ENCODE measurements around the gene UNC13D.

Gene UNC13D

DNA sequence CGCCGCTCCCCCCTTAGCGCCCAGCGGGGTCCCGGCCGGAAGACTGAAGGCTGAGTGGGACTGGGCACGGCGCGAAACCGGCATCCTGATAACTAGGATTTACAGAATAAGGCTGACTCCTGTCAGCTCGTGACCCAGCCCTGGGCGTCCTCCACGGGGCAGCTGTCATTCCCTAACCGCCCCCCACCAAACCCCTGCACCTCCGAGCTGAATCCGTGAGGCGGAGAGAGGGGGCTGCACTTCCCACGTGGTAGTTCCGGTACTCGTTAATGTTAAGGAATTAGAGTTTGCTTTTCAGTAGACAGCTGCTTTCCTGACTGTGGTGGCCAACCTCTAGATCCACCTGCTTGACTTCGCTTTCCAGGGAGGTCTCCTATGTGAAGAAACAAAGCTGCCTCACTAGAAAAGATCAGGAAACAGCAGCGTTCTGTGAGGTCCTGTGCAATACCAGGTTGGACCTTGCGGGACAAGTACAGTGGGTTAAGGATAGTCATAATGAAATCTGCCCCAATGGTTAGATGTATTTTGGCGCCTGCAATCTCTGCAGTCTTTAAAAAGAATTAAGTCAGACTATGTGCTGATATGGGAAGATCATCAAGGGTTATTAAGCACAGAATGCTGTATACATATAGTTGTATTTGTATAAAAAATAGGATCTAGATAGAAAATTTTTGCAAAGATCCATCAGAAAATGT, 12.0 kb upstream of the UNC13D start (continued):
- 0 out of 2 replicates have a peak, but pooled peaks have one; percentile 3 for TF ChIP-seq MZF1 (tag by site-specific recombination; IDR thresholded peaks at IDR 0.05; ENCODE audit: borderline replicate concordance)
- TF ChIP-seq, protein P1, sequence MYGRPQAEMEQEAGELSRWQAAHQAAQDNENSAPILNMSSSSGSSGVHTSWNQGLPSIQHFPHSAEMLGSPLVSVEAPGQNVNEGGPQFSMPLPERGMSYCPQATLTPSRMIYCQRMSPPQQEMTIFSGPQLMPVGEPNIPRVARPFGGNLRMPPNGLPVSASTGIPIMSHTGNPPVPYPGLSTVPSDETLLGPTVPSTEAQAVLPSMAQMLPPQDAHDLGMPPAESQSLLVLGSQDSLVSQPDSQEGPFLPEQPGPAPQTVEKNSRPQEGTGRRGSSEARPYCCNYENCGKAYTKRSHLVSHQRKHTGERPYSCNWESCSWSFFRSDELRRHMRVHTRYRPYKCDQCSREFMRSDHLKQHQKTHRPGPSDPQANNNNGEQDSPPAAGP (tag by site-specific recombination; IDR thresholded peaks at IDR 0.05) = peak; percentile 48; the same call in 1 of the 2 replicates
- TF ChIP-seq, protein P2, sequence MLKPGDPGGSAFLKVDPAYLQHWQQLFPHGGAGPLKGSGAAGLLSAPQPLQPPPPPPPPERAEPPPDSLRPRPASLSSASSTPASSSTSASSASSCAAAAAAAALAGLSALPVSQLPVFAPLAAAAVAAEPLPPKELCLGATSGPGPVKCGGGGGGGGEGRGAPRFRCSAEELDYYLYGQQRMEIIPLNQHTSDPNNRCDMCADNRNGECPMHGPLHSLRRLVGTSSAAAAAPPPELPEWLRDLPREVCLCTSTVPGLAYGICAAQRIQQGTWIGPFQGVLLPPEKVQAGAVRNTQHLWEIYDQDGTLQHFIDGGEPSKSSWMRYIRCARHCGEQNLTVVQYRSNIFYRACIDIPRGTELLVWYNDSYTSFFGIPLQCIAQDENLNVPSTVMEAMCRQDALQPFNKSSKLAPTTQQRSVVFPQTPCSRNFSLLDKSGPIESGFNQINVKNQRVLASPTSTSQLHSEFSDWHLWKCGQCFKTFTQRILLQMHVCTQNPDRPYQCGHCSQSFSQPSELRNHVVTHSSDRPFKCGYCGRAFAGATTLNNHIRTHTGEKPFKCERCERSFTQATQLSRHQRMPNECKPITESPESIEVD (tag by site-specific recombination; IDR thresholded peaks at IDR 0.05) = no peak
- 0 out of 2 replicates have a peak, but pooled peaks have one; percentile 52 for TF ChIP-seq ZFHX2 (tag by site-specific recombination; conservative IDR thresholded peaks at IDR 0.05)
- TF ChIP-seq GLIS2 (tag by site-specific recombination; IDR thresholded peaks at IDR 0.05) = peak; percentile 91; the same call in 1 of the 2 replicates
- TF ChIP-seq ZNF26 (tag by site-specific recombination; IDR thresholded peaks at IDR 0.05) = no peak
- TF ChIP-seq ZNF18 (tag by site-specific recombination; IDR thresholded peaks at IDR 0.05) = no peak
- TF ChIP-seq ZNF501 (tag by site-specific recombination; IDR thresholded peaks at IDR 0.05) = 0 out of 2 replicates have a peak, but pooled peaks have one; percentile 3
- TF ChIP-seq ZNF600 (tag by site-specific recombination; IDR thresholded peaks at IDR 0.05) = peak; percentile 84
- TF ChIP-seq, protein P3, sequence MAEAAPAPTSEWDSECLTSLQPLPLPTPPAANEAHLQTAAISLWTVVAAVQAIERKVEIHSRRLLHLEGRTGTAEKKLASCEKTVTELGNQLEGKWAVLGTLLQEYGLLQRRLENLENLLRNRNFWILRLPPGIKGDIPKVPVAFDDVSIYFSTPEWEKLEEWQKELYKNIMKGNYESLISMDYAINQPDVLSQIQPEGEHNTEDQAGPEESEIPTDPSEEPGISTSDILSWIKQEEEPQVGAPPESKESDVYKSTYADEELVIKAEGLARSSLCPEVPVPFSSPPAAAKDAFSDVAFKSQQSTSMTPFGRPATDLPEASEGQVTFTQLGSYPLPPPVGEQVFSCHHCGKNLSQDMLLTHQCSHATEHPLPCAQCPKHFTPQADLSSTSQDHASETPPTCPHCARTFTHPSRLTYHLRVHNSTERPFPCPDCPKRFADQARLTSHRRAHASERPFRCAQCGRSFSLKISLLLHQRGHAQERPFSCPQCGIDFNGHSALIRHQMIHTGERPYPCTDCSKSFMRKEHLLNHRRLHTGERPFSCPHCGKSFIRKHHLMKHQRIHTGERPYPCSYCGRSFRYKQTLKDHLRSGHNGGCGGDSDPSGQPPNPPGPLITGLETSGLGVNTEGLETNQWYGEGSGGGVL (tag by site-specific recombination; IDR thresholded peaks at IDR 0.05) = peak; percentile 91; the same call in 1 of the 2 replicates
- no peak for TF ChIP-seq ZNF2 (tag by site-specific recombination; IDR thresholded peaks at IDR 0.05)

DNA sequence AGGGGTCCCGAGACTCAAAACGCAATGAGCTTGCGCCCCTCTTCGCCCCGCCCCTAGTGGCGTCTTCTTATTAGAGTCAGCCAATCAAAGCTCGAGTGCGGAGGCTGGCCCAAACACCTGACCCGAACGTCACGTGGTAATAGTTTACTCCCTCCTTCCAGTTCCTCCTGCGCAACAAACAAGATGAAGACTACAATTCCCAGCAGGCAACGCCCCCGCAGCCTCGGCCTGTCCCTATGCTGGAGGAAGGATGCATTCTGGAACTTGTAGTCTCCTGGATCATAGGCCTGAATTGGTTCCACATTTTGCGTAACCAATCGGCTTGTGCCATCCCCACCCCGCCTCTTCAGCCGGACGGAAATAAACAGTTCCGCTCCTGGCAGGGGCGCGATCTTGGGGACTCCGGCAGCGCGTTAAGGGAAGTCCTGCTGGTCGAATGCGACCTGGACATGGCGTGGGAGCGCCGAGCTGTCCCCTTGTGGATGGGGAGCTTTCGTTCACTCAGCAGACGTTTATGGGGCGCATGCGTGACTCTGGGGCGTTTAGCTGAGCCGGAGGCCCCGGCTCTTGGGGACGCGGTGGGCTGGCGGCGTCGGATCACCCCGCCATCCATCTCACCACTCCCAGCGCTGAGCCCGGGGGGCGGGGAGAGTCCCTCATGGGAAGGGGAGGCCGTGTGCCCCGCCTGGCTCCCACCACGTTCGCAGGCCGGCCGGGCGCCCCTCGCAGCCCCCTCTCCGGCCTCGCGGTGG, 11.3 kb upstream of the UNC13D start, which contains the start of gene WBP2:
Gene WBP2 (minus strand): TSS at position 26 of the 752 bp plus-strand sequence. CDS start 38 bp downstream, outside the sequence.
- POLR2A ChIA-PET = interaction anchor here (0.5 to 4.1 kb wide), 61 partner anchors 9 to 1559 kb away, joined by 3 to 34 read pairs (median 5); partner anchors contain the start of genes ACOX1, FBF1, GALK1 and MRPL38
- H3K27ac ChIP-seq (ENCODE audit: extremely low read depth, low read depth, low read length) = peak within 1 kb of the TSS; percentile 88
- H3K36me3 ChIP-seq (ENCODE audit: control insufficient read depth in 2 of 2, insufficient read depth in 1 of 2, low read length in 2 of 2) = peaks cover 4 to 13% of the 10 kb centered on the region in 2 experiments
- CTCF ChIA-PET = interaction anchor here (0.5 to 2.1 kb wide), 19 partner anchors 9 to 287 kb away, joined by 3 to 13 read pairs (median 4); partner anchors contain the start of genes MRPL38, TRIM47, TRIM65 and UNK
- peaks cover 8% of the 10 kb centered on the region for H3K4me1 ChIP-seq (ENCODE audit: control insufficient read depth, insufficient read depth, low read length)
- H3K4me3 ChIP-seq (ENCODE audit: low read depth, low read length) = peak within 1 kb of the TSS; percentile 74
- no peaks in the 10 kb centered on the region for H3K9me3 ChIP-seq (ENCODE audit: control insufficient read depth, insufficient read depth, low read depth, low read length)
- no peak for TF ChIP-seq ZNF26 (tag by site-specific recombination; IDR thresholded peaks at IDR 0.05)
- TF ChIP-seq ZNF692 (tag by site-specific recombination; IDR thresholded peaks at IDR 0.05) = peak; percentile 71; the same call in 1 of the 2 replicates
- TF ChIP-seq ZNF37A (tag by site-specific recombination; IDR thresholded peaks at IDR 0.05) = no peak
- TF ChIP-seq EGR2 (tag by site-specific recombination; IDR thresholded peaks at IDR 0.05; ENCODE audit: low read depth) = peak; percentile 77
- no peak for TF ChIP-seq ZNF354C (tag by site-specific recombination; IDR thresholded peaks at IDR 0.05; ENCODE audit: borderline replicate concordance, low read depth)
- 0 out of 2 replicates have a peak, but pooled peaks have one; percentile 16 for TF ChIP-seq MZF1 (tag by site-specific recombination; IDR thresholded peaks at IDR 0.05; ENCODE audit: borderline replicate concordance)
- peak; percentile 67 for TF ChIP-seq ZBTB26 (tag by site-specific recombination; optimal IDR thresholded peaks at IDR 0.05)
- TF ChIP-seq MEIS1 (CRISPR knock-in tag; IDR thresholded peaks at IDR 0.05; ENCODE audit: borderline replicate concordance) = no peak
- TF ChIP-seq ZNF837 (tag by site-specific recombination; IDR thresholded peaks at IDR 0.05) = no peak
- TF ChIP-seq OSR2 (tag by site-specific recombination; IDR thresholded peaks at IDR 0.05) = no peak
- peak; percentile 97 for TF ChIP-seq KLF10 (tag by site-specific recombination; IDR thresholded peaks at IDR 0.05)

All from HEK293 (cell line).